T-helper 1 cell (primary cell): Measurements from ENCODE around the gene SHLD3.
A peak's percentile ranks its signal among the peaks of the same experiment; 100 is the strongest.
"Not testable (repeated sequence)": the region's sequence is repeated elsewhere in the genome, so short reads cannot be mapped to it uniquely, and the experiment has no call there.

Experiments
- DNase-seq, 5 donors: peaks; one replicate each; pipeline ENCODE4 v3.0.0-alpha.2; 2012 to 2020
- total RNA-seq, 4 donors: gene quantifications; one replicate each; lab custom pipeline; 2026; lab: John Stamatoyannopoulos, UW

SHLD3 gene, protein sequence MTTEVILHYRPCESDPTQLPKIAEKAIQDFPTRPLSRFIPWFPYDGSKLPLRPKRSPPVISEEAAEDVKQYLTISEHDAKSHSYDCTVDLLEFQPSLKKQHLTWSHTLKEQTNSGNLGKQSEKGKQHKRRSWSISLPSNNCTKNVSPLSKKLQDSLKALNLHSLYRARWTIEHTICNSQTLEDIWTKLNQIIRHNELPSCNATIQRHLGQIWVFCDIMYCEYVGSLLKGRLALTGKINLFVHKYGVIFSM
- total RNA-seq = 3.7 to 9.6 (median 7.5) reads per million in 4 donors

DNA sequence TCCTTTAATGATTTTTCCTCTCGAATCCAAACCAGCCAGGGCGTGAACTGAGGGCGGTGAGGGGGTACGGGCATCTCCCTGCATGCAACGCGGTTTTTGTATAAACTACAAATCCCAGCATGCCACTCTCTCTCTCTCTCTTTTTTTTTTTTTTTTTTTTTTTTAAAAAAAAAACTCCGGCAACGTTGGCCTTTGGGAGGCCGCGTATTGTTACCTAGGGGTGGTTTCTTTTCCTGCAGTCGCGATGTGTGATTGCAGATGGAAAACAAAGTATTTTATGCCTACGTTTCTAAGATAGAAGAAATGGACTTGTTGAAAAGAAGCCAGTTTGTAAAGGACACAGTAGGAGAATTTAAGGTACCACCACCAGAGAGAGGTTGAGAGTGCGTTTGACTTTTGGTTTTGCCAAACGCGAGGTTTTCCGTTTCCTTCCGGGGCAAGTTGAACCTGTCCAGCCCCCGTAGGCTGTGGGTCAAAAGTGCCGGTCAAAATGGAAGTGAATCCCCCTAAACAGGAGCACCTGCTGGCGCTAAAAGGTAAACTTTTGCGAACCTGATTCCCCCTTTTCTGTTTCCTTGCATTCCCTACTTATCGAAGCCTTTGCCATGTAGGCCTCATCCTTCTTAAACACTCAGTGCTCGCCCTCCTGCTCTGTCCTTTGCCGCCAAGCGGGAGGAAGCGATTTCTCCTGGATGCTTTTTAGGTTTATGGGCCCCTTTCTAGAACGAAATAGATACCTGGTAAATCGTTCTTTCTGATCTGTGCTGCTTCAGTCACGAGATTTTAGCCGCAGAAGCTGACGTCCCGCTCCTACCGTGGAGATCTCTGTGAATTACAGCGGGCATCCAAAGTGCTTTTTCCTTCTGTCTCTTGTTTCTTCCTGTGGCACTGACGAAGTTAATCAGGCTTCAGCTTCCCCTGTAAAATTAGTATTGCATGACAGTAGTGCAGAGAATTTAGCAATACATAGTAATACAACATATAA lies at the start of gene SHLD3, which contains the start of gene TRAPPC13:
Gene SHLD3, plus strand, starts transcription at position 457 of the 985 bp plus-strand sequence. CDS start 4,561 bp downstream, outside the sequence.
Gene TRAPPC13, plus strand, starts transcription at position 457 of the 985 bp plus-strand sequence. Its CDS starts 34 bp downstream, at position 491.
- DNase-seq = peak; percentile 71 to 89 (median 83)

DNA sequence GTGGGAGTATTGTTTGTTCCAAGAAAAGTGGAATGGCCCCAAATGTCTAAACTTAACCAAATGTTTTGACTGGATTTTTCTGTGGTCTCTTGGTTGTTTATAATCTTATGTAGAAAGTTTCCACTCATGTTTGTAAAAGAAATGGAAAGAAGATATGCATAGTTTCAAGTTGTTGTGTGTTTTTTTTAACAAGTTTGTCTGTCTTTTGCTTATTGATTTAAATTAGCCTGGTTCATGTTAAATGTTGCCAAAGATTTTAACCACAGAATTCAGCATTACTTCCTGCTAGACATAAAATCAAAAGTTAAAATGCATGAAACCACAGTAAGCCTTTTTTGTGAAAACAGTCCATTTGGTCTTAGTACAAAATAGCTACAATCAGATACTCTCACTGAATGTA lies 47.7 kb upstream of the SHLD3 start:
- DNase-seq = no peak

DNA sequence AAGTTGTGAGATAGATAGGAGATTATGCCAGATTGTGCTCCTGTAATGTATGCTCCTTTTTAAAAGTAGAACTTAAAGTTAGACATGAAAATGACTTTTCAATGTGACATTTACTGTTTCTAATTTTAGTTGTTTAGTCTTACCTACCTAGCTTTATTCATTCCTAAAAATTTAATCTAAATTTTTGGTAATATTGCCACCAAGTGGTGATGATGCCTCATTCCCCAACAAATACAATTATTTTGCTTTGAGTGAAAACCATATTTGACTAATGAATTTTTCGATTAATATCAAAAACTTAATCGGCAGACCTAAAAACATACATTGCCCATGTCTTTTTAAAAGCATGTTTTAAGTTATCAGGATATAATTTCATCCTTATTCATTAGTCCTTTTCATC lies 36.1 kb upstream of the SHLD3 start:
- DNase-seq = no peak

DNA sequence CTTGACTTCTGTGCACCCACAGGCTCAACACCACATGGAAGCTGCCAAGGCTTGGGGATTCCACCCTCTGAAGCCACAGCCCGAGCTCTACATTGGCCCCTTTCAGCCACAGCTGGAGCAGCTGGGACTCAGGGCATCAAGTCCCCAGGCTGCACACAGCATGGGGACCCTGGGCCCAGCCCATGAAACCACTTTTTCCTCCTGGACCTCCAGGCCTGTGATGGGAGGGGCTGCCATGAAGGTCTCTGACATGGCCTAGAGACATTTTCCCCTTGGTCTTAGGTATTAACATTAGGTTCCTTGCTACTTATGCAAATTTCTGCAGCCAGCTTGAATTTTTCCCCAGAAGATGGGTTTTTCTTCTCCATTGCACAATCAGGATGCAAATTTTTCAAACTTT lies 23.1 kb upstream of the SHLD3 start:
- DNase-seq = not testable (repeated sequence)

DNA sequence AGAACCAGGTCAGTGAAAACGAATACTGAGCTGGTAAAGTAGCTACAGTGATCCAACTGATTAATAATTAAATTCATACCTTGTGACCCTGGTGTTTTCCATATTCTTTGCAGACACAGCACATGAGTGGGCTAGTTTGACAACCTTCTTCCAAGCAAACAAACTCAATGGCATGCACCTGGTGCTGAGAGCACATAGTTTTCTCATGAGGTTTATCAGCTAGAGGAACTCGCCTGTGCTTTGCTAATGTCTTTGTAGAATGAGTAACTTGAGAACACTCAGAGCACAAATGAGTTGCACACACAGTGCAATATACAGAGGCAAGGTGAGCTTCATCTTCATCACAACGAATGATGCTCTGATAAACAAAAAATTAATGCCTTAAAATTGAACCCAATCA lies 13.3 kb upstream of the SHLD3 start:
- DNase-seq = no peak

DNA sequence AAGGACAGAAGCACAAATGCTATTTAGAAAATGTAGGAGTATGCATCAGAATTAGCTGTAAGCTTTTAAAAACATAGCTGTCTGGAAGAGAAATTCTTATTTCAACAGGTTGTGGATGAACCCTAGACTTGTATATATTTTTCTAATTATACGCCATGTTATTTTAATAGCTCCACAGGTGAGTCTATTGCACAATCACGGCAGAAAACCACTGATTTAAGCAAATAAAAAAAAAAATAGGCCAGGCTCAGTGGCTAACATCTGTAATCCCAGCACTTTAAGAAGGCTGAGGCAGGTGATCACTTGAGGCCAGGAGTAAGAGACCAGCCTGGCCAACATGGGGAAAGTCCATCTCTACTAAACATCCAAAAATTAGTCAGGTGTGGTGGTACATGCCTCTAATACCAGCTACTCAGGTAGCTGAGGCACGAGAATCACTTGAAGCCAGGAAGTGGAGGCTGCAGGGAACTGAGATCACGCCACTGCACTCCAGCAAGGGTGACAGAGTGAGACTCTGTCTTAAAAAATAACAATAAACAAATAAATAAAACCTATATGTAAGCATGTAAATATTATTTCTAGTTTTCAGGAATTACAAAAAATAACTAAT lies 12.4 kb upstream of the SHLD3 start:
- DNase-seq = no peak

DNA sequence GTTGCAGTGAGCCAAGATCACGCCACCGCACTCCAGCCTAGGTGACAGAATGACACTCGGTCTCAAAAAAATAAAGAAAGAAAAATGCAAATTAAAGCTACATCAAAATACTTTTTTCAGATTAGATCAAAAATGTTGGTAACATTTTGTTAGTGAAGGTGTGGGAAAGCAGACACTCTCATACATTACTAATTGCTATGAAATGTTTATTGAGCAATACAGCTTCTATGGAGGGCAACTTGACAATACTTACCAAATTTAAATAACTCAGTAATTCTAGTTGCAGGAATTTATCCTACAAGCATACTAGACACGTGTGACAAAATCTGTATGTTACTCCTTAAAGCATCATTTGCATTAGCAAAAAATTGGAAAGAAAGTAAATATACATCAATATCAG lies 4.8 kb upstream of the SHLD3 start:
- DNase-seq = no peak

DNA sequence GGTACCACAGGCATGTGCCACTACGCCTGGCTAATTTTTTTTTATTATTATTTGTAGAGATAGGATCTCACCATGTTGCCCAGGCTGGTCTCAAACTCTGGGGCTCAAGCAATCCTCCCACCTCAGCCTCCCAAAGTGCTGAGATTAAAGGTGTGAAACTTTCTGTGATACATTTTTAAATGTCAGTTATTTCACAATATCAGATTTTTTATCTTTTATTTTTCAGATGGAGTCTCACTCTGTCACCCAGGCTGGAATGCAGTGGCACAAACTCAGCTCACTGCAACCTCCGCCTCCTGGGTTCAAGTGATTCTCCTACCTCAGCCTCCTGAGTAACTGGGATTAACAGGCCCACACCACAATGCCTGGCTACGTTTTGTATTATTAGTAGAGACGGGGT lies 2.9 kb upstream of the SHLD3 start:
- not testable (repeated sequence) for DNase-seq

DNA sequence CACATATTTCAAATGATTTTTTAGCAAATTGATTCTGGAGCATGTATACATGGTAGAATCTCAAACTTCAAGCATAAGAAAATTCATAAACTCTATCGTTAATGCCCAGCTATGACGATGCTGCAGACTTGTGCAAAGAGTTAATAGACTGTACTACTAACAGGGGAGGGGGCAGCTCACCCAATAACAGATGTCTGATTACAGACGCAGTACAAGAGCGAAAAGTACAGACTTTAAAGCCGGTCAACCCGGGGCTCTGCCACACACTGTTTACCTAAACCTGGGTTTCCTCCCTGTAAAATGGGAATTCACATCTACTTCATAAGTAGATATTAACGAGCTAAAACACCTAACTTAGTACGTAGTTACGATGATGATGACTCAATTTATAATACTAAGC lies 1.3 kb upstream of the SHLD3 start:
- no peak for DNase-seq

DNA sequence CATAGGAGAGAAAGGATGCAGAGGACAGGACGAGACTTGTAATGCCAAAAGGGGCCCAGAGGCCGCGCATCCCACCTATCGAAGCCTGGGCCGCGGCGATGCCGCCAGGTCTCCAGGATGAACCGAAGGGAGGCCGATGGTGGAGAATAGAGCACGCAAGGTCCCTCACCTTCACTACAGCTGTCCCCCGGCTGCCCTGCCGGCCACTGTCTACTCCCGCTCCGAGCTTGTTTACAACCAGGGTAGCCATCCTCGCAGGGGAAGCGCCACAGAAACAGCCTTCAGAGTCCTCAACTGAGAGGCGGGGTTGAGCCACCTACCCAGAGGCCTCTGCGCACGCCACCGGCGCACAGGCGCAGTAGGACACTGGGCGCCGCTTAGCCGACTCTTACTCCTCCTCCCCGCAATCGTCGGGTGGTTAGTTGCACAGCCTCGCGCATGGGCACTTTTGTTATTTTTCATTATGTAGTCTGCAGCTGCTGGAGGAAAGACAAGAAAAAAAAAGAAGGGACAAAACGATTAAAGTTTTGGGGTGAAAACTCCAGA lies 729 bp upstream of the SHLD3 start, which contains the start of gene TRIM23:
Gene TRIM23, minus strand, starts transcription at position 309 of the 546 bp plus-strand sequence. Its CDS starts 59 bp downstream, at position 250.
- peak; percentile 86 to 95 (median 88) for DNase-seq

DNA sequence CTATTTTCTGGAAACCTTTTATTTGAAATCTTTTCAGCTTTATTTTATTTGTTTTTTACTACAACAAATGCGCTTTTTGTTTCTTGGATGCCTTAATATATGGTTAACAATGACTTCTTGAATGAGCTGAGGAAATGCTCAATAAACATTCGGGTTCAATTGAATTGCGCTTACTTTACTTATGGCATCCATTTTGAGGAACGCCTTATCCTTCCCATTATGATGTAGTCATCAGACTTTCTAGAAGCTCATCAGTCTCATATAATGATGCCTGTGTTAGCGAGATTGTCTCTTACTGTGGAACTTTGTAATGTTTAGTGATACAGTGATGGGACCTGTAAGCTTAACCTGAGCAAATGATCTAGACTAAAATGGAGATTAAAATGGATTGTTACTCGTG lies 916 bp downstream of the SHLD3 start:
- DNase-seq = no peak

DNA sequence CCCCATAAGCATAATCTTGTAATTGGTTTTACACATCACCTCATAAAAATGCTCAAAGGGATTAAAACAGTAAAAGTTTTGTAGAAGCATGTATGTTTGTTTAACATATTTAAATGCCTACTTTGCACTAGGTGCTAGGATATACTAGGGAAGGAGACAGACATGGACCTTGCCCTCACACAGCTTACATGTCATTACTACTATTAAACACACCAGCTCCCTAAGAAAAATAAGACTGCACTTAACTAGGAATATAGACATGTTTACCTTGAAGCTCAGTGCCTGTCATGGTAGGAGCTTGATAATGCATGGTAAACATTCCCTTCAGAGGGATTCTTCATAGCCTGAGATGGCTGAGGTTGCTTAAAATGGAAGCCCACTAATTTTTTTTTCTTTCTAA lies 6.2 kb downstream of the SHLD3 start:
- DNase-seq = no peak

DNA sequence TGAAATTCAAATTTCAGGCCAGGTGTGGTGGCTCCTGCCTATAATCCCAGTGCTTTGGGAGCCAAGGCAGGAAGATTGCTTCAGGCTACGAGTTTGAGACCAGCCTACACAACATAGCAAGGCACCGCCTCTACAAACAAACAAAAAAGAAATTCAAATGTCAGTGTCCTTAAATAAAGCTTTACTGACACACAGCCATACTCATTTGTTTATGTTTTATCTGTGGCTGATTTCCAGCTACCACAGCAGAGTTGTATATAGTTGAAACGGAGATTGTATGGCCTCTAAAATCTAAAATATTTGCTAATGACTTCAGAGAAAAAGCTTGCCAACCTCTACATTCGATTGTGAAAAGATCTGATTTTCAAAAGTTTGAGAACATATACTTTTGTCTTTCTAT lies 15.4 kb downstream of the SHLD3 start:
- no peak for DNase-seq

DNA sequence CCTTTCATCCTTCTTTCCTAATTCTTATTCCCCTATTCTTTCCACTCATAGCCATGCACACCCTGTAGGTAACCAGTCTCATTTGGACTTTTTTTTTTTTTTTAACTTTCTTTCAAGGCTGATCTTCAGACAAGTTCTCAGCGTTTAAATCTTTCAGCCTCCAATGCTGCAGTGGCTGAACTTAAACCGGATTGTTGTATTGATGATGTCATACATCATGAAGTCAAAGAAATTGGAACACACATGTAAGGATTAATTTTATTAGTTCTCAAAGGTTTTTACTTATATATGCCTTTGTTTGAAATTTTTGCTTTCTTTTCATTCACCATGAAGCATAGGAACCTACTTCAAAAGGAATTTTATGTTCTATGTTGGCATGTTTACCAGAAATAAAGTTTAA lies 22.1 kb downstream of the SHLD3 start:
- no peak for DNase-seq

DNA sequence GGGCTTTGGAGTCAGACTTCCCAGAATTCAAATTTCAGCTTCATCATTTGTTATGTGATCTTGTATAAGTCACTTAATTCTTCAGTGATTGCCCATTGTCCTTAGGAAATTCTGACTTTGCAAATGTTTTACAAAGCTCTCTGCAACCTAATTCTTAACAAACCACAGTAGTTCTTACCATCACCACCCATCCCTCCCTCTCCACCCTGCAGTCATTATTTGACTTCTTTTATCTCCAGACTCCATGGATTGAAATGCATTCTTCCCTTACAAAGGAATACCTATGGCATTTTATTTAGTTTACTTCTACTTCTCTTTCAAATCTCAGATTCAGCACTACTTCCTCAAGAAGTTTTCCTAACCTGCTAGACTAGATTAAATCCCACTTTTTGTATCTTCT lies 23.1 kb downstream of the SHLD3 start:
- no peak for DNase-seq

DNA sequence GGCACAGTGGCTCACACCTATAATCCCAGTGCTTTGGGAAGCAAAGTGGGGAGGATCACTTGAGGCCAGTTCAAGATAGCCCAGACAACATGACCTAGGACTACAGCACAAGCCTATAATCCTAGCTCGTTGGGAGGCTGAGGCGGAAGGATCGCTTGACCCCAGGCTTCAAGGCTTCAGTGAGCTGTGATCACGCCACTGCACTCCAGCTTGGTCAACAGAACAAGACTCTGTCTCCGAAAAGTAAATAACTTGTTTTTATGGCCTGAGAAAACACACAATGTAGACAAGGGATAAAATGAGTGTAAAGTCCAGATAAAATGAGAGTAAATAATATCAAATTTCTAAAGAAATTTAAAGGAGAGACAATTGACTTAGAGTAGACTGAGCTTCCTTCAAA lies 26.3 kb downstream of the SHLD3 start:
- no peak for DNase-seq

DNA sequence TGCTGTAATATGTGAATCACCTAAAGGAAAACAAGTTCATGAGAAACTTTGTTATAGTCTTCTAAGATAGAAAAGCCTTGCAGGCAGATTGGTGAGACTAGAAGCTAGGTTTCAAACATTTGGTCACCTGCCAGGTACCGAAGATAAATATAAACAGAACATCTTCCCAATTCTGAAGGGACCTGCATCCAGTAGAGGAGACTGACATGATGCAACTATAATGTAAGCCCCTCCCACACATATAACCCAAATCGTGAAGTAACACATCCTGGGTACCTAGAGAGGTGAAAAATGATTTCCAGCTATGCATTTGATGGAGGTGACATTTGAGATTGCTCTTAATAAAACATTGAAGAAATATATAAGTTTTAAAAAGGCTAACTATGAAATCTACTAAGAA lies 29.9 kb downstream of the SHLD3 start:
- peak in 1 of 5 donors; percentile 1 for DNase-seq

DNA sequence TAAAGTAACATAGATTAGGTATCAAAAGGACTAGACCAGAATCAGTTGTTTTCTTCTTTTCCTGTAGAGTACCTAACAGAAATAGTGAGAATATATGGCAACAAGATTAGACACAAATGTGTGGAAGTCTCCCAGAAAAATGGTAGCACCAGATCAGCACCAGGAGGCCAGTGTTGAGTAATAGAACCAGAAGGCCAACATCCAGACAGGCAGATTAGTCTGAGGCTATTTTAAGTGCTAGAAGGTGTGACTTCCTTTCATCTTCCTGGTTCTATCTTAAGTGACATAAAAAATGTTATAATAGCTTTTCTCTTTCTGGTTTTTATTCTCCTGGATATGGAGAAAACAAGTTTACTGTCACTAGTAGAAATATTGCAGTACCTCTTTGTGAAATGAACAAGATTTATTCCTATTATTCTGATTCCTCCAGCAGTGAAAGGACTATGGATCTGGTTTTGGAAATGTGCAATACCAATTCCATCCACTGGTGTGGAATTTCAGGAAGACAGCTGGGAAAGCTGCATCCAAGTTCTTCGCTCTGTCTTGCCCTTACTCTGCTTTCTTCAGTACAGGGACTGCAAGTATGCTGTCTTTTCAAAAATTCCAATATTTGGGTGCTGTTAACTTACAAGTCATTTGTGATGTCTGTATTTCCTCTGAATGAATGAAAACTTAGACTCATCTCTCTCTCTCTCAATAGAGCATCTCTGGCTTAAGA lies 39.1 kb downstream of the SHLD3 start:
- no peak for DNase-seq

DNA sequence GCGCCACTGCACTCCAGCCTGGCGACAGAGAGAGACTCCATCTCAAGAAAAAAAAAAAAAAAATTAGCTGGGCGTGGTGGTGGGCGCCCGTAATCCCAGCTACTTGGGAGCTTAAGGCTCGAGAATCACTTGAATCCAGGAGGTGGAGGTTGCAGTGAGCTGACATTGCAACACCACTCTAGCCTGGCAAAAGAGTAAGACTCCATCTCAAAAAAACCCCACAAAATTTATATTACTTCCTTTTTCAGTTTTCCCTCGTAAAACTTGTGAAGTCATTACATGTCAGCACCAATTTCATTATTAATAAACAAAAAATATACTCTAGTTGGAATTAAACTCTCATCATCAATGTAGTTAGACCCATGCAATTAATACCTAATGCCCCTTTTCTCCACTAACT lies 43.9 kb downstream of the SHLD3 start:
- no peak for DNase-seq

DNA sequence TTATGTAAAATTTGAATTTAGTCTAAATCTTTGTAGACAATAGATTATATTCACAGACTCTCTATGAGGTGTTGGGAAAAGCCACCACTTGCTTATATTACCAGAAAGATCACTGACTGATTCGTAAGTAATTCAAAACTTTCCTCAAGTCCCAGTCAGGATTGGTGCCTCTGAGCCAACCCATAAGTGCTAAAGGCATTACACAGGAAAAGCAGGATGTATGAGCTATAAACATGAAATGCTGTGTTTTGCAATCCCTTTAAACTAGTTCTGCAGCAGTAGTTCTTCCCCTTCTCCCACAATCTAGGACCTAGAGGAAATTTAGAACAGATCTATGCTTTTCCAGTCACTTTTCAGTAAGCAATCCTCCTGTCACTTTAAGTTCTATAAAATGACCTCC lies 48.0 kb downstream of the SHLD3 start:
- DNase-seq = no peak

DNA sequence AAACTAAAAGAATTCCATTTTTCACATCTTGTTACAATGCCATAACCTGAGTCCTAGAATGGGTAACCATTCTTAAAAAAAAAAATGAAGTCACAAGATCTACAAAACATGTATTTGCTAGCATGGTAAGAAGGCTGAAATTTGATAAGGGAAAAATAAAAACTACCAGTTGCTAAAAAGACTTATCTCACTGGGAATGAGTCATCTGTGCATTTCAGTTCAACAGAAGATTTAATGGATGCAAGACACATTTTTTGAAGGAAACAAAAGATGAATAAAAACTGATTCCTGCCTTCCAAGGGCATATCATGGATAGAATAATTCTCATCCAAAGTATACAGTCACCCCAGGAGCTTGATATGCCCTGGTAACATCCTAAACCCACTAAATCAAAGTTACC lies 49.9 kb downstream of the SHLD3 start:
- no peak for DNase-seq

DNA sequence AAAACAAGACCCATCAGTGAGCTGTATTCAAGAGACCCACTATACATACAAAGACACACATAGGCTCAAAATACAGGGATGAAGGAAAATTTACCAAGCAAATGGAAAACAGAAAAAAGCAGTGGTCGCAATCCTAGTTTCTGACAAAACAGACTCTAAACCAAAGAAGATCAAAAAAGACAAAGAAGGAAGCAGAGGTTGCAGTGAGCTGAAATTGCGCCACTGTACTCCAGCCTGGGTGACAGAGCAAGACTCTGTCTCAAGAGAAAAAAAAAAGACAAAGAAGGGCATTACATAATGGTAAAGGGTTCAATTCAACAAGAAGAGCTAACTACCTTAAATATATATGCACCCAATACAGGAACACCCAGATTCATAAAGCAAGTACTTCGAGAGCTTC lies 51.2 kb downstream of the SHLD3 start:
- not testable (repeated sequence) for DNase-seq
